GM21447 (cell line): ENCODE data around the gene ENOX1.

Experiments used
- ATAC-seq: cut with Tn5 transposase; IDR thresholded peaks from one replicate; pipeline ENCODE4 v1.9.1; 2021; ENCODE audit not compliant: unreplicated experiment

ENOX1 gene

GRCh38 chr13:43675577-43675976 lies 111.2 kb downstream of the ENOX1 start:
- no peak for ATAC-seq

DNA sequence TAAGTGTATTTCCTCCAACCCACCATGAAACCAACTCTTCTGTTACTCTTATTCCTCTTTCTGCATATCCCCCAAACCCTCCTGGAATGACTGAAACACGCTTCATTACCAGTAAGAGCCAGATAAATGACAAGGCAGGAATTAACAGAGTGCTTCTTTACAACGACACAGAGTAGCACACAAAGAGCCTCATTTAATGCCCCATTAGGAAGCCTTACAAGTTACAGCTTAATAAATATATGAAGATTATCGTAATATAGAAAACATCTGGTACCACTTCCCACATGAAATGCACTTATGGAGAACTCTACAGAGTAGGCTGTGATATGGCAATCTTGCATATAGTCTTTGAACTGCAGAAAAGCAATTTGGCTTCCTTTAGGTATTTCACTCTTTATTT lies 116.8 kb downstream of the ENOX1 start:
- no peak for ATAC-seq

GRCh38 chr13:43669101-43669500 lies 117.7 kb downstream of the ENOX1 start:
- ATAC-seq, result no peak

GRCh38 chr13:43666403-43666802 lies 120.4 kb downstream of the ENOX1 start:
- ATAC-seq, result no peak

- no peak for ATAC-seq
These were observed 121.4 kb downstream of the ENOX1 start for GRCh38 chr13:43665388-43665787.

GRCh38 chr13:43664700-43665191 lies 122.0 kb downstream of the ENOX1 start:
- no peak for ATAC-seq

DNA sequence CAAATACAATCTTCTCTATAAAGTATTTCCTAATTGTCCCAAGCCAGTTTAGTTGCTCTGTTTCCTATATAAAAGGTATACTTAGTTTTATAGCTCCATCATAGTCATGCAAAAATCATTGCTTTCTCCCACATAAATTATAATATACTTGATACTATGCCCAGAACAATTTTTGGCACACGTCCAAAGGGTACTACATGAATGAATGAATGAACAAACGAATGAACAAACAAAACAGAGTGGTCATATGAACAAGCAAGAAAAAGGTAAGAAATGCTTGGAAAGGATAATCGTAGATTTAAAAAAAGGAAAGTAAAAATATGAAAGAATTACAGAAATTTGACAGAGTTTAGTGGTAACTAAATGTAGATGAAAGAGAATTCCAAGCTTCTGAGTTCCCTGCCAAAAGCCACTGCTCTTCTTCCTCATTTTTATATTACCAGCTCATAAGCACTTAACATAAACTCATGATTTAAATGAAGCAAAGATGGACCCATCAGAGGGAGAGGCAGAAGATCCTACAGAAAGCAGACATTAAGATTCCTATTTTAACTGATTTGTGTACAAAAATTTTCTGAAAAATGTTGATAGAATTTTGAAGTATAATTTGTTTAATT lies 123.2 kb downstream of the ENOX1 start:
- ATAC-seq, result no peak

GRCh38 chr13:43662976-43663375 lies 123.8 kb downstream of the ENOX1 start:
- ATAC-seq, result no peak

GRCh38 chr13:43661161-43661830 lies 125.5 kb downstream of the ENOX1 start:
- ATAC-seq, result no peak

DNA sequence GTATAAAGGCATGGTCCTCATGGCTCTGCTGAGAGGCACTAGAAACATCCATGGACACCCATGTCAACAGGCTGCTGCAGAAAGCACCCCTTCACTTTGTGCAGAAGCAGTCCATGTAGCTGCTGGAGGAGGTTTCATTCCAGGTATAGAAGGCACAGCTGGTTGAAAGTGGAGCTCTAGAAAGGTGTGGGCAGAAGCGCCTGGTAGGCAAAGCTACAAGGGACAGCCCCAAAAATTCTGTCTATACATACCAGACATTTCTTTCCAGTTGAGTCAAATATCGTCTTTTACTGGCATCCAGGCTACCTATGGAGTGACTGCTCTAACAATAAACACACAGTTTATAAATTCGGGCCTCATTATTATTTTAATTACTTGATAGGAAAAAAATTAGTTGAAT lies 129.3 kb downstream of the ENOX1 start:
- no peak for ATAC-seq

DNA sequence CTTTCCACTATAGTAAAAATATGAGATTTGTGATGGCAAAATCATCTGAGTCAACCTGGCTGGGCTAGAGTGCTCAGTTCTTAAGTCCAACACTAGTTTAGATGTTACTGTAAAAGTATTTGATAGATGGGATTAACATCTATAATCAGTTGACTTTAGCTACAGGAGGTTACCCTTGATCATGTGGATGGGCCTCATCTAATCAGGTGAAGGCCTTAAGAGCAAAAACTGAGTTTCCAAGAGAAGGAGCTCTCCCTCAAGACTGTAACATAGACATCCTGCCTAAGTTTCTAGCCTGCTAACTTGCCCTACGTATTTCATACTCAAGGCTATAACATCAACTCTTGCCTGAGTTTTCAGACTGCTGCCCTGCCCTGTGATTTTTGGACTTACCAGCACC lies 132.8 kb downstream of the ENOX1 start:
- ATAC-seq, result no peak

DNA sequence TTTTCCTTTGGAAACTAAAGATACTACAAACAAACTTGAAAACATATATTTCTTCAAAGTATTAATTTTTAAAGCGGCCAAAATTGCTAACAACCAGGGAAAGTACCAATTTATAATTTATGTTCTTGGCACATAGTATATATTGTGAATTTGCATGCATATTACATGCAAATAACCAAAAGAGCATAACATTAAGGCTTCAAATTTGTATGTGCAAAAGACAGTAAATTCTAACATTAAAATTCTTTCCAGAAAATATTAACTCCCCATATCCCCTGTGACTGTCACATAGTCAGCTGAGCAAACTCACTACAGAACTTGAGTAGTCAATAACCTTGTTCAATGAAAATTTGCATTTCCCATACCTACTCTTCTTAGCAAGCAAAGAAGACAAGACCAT lies 133.4 kb downstream of the ENOX1 start:
- no peak for ATAC-seq

DNA sequence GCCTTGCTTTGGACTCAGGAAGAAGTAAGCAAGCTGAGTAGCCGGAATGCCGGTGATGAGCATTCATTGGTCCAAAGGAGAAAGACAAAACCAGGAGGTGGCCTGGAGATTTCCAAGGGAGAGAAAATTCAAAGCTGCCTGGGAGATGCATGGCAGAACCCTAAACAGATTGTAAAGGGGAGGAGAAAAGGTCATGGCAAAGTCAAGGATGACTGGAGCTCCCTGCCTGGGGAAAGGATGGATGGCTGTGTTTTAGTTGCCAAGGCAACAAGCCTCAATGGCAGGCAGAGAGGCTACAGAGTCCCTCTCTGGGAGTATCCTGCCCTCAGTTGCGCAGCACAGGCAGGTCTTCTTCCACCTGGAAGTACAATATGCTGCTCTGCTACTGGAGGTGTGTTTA lies 134.0 kb downstream of the ENOX1 start:
- ATAC-seq, result no peak

DNA sequence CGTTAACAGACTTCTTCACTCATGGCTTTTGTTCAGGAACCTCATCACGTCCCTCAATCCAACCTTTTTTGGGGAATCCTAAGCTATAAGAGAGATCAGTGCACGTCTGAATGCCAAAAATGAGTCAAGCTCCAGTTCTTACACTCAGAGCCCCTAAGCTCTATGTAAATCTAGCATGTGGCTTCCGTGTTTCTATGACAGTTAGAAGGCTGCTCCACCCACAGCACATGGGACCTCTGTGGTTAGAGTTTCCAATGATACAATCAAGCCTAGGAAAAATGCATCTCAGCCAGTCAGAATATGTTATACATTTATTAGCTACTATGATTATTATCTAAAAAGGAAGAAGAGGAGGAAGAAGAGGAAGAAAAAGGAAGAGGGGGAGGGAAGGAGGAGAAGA lies 135.9 kb downstream of the ENOX1 start:
- ATAC-seq, result no peak

- no peak for ATAC-seq
These were observed 138.0 kb downstream of the ENOX1 start for GRCh38 chr13:43648733-43649132.

DNA sequence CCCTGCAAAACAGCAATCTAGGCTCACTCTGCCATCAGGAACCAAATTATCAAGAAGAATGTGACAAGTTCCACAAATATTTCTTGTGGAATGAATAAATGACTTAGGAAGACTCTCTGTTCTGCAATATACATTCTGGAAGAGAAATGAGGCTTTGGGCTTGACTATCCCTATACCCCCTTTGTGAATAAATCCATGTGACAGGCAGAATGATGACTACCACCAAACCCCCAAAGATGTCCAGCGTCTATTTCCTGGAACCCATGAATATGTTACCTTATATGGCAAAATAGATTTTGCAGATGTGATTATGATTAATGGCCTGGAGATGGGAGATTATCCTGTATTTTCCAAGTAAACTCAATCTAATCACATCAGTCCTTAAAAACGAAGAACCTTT lies 139.3 kb downstream of the ENOX1 start:
- no peak for ATAC-seq

DNA sequence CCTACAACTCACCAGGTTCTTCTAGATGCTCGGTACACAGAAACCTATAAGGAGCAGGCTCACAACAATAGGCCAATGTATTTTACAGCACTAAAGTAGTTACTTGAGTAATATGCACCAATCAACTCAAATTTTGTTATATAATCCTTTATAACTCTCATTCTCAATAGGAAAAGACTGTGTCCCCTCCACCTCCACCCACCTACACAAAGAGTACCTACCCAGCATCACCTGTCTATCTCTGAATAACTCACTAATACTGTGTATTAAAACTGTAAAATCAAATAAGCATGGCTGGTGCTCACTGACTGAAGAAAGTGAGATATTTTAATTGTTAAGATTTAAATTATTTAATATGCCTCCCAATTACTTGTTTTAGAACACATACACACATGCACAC lies 146.3 kb downstream of the ENOX1 start:
- no peak for ATAC-seq

DNA sequence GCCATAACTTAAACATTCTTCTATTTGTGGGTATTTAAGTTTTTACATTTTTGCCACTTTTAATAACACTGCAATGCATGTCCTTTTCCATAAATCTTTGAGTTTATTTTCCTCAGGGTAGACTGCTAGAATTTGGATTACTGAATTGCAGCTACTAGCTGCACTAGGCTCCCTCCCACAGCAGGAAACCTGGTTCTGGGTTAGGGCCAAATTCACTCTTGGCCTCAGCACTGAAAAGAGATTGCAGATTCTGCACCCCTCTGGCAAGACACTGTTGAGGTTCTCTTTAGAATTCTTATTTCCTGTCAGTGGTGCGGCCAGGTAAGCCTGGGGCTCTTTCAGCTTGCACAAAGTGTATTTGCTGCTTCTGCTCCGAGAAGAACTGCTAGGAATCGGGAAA lies 155.7 kb downstream of the ENOX1 start:
- ATAC-seq, result no peak

GRCh38 chr13:43629691-43630480 lies 156.9 kb downstream of the ENOX1 start:
- ATAC-seq, result no peak

GRCh38 chr13:43626994-43627393 lies 159.8 kb downstream of the ENOX1 start:
- no peak for ATAC-seq

- ATAC-seq, result no peak
These were observed 172.7 kb downstream of the ENOX1 start for GRCh38 chr13:43614063-43614462.
